ENCODE measurements around the gene INPP5B. TPM values are rescaled to one million over a fixed set of nuclear protein-coding genes. Genes with fewer than 3 reads are reported as not detected.
"Not testable (repeated sequence)": the region's sequence is repeated elsewhere in the genome, so short reads cannot be mapped to it uniquely, and the experiment has no call there.

The INPP5B gene
- polyA plus RNA-seq, result 10 to 100 TPM; 11.1 to 28.0 (median 13.6) TPM

DNA sequence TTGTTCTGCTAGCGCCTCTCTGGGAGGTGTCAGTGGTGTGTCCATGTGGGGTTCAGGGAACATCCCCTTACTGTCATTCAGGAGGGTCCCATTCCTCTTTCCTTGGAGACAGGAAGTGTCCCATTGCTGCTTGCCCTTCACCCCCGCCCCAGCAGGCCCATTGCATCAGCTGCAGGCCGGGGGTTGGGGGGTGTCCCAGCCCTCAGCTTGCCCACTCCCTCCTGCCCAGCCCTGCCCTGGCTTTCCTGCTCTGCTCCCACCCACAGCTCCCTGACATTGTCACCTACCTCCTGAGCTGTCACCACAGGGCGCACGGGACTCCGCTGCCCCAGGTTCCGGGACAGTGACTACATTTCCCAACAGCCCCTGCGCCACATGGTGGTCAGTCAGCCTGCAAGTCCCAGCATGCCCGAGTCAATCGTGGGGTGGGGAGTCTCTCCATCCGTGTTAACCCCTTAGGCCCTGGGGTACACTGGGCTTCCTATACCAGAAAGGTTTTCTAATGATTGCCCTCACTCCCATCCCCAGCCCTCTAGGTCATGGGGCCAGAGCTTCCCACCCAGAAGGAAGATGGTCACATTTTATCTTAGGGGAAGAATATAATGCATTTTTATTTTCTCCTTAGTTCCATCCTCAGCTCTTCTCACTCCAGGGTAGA is at the start of gene INPP5B:
INPP5B (minus strand) TSS at position 351 of the 658 bp plus-strand sequence. CDS start 745 bp downstream, outside the sequence.
- Mint-ChIP-seq H3K4me1 (peaks cover 26 to 30% of the 10 kb centered on the region in 2 donors), H3K9me3 (no peaks in the 10 kb centered on the region)

DNA sequence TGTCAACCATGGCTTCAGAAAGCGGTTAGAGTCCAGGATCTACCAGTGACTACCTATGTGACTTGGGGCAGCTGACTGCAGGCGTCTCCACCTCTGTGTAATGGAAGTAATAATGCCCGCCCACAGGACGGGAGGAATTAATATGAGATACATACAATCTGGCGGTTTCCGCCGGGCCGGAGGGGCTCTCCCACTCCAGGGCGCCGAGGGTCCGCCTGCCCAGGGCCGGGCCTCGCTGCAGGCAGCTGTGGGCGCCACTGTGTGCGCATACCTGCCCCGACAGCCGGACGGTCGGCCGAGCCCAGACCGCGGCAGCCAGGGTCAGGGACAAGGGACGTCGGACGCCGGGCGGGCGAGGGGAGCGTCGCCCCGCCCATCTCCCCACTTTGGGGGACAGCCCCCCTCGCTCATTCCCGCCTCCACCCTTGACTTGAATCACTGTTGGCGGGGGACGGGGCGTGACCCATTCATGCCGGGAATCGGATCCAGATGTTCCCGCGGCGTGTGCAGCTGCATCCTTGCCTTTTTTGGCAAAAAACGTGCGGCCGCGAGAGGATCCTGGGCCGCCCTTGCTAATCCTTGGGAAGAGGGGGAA is 49.0 kb upstream of the INPP5B start:
- Mint-ChIP-seq H3K27ac (peak overlapping the region in 3 of 6 donors; percentile 66 to 82 (median 67)), H3K27me3 (ENCODE audit: low read depth in 3 of 3) (peaks cover 0 to 4% (median under 1%) of the 10 kb centered on the region in 3 donors), H3K4me3 (peak overlapping the region; percentile 67 to 81 (median 70)), H3K9me3 (no peaks in the 10 kb centered on the region), H3K36me3 (peaks cover 14 to 20% (median 15%) of the 10 kb centered on the region in 3 donors), H3K4me1 (peaks cover 47 to 55% of the 10 kb centered on the region in 2 donors)
- DNase-seq, result no peak

More for the DNA sequence above, at the start of gene INPP5B:
- peaks cover 0 to 7% (median 5%) of the 10 kb centered on the region in 3 donors for H3K36me3 Mint-ChIP-seq
- H3K27me3 Mint-ChIP-seq (ENCODE audit: low read depth in 3 of 3), result no peaks in the 10 kb centered on the region
- peak; percentile 68 to 72 (median 70) for DNase-seq
- H3K4me3 Mint-ChIP-seq, result peak within 1 kb of the TSS; percentile 94 to 99 (median 96)
- peak within 1 kb of the TSS; percentile 87 to 98 (median 92) for H3K27ac Mint-ChIP-seq

DNA sequence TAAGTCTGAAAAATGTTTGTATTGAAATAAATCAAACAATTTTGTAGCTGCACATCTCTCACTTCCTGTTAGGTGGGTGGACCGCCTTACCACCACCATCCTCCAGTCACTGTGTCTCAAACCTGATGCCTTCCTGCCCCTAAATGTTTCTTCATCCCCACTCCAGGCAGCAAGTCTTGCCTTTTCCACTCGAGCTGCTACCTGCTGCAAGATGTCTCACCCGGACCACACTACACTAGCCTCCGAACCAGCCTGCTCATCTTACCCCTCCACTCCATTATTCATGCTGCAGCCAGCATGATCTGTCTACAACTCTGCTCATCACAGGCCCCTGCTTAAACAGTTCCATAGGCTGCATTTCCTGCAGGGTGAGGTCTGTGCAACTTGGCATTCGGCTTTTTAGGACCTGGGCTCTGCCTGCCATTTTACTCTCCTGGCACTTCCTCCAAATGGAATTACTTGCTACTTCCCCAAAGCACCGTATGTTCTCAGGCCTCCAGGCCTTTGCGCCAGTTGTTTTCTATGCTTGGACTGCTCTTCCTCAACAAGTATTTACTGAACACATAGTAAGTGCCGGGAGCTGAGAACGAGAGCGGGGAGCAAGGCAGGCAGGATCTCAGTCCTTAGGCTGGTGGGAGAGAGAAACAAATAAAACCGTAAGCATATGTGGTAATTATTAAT is 48.2 kb upstream of the INPP5B start:
- no peak for DNase-seq
- Mint-ChIP-seq H3K9me3 (no peaks in the 10 kb centered on the region), H3K4me3 (peak overlapping the region; percentile 67 to 81 (median 70)), H3K27ac (peak overlapping the region; percentile 82 to 96 (median 92)), H3K36me3 (peaks cover 14 to 20% (median 15%) of the 10 kb centered on the region in 3 donors), H3K27me3 (ENCODE audit: low read depth in 3 of 3) (peaks cover 2 to 6% (median 4%) of the 10 kb centered on the region in 3 donors), H3K4me1 (peaks cover 46 to 53% of the 10 kb centered on the region in 2 donors)

DNA sequence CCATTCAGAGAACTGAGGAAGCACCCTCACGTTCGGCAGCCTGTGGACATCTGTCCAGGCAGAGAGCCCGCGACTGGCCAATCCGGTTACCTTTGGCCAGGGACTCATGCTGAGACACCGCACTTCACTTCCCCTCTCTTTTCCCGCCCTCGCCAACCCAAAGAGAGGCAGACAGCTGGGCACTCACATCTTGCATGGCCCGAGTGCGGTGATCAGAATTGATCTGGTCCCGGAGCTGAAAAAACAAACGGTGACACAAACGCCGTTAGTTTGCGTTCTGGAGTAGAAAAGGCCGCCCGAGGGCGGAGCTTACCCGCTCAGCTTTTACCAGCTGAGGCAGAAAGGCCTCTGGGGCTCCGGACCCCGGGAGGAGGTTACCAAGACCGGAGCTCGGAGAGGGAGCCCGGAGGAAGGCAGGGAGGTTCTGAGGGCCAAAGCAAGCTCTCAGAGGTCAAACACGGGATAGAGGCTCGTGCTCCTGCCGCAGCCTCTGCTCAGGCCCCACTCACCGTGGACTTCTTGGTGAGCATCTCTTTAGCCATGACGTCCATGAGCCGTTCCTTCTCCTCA is 42.6 kb upstream of the INPP5B start:
- Mint-ChIP-seq H3K36me3 (peaks cover 5 to 10% (median 7%) of the 10 kb centered on the region in 3 donors), H3K9me3 (no peaks in the 10 kb centered on the region), H3K4me1 (peaks cover 30 to 46% of the 10 kb centered on the region in 2 donors), H3K27ac (peak overlapping the region; percentile 82 to 97 (median 96)), H3K27me3 (ENCODE audit: low read depth in 3 of 3) (peaks cover 5 to 7% (median 6%) of the 10 kb centered on the region in 3 donors), H3K4me3 (peak overlapping the region; percentile 93 to 99 (median 96))
- DNase-seq, result no peak

DNA sequence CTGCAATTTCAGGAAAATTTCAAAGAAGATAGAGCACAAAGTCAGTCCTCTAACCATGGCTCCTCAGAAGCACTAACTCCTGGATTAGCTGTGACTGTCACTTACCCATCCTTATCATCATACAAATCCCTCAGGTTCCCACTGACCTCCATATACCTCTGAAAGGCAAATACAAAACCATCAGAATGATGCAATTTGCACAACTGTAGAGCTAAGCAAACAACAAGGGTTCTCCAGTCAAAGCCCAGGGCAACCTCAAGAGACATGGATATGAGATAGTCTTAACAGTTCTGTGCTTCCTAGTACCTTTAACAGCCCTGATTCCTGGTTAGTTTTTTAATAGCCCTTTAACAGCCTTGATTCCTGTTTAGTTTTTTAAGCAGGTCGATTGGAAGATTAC is 40.8 kb upstream of the INPP5B start:
- Mint-ChIP-seq H3K36me3 (peaks cover 7 to 14% (median 9%) of the 10 kb centered on the region in 3 donors), H3K4me1 (peaks cover 27 to 39% of the 10 kb centered on the region in 2 donors), H3K4me3 (peak overlapping the region in 3 of 5 donors; percentile 17 to 96 (median 32)), H3K9me3 (no peaks in the 10 kb centered on the region), H3K27me3 (ENCODE audit: low read depth in 3 of 3) (peaks cover 5 to 8% (median 7%) of the 10 kb centered on the region in 3 donors), H3K27ac (no peak overlapping the region)
- no peak for DNase-seq

DNA sequence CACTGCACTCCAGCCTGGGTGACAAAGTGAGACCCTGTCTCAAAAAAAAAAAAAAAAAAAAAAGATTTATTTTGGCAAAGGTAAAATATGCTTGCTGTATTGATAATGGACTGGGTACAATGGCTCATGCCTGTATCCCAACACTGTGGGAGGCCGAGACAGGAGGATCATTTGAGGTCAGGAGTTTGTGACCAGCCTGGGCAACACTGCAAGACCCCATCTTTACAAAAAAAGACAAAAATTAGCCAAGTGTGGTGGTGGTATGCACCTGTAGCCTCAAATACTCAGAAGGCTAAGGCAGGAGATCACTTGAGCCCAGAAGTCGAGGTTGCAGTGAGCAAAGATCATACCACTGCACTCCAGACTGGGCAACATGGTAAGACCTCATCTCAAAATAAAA is 36.7 kb upstream of the INPP5B start:
- Mint-ChIP-seq H3K9me3 (no peaks in the 10 kb centered on the region), H3K4me3 (no peak overlapping the region), H3K27me3 (ENCODE audit: low read depth in 3 of 3) (peaks cover 0 to 2% (median 0%) of the 10 kb centered on the region in 3 donors), H3K4me1 (peaks cover 5 to 12% of the 10 kb centered on the region in 2 donors), H3K27ac (no peak overlapping the region), H3K36me3 (peaks cover 29 to 44% (median 31%) of the 10 kb centered on the region in 3 donors)
- no peak for DNase-seq

DNA sequence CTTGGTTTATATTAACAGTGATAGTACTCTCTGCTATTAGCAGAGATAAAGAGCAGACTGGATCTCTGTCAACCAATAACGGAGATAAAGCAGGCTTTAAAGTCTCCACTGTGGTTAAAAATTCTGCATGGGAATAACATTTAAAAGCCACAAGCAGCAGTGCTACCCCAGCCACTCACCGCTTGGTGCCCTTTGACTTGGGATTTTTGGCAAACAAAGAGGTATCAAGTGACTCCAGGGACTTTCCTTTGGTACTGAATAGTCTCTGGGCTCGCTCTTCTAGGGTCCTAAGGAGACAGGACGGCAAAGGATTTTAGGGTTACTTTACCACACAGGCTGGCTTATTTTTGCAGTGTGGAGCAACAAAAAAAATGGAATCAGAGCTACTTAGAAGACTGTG is 31.7 kb upstream of the INPP5B start:
- Mint-ChIP-seq H3K27ac (peak overlapping the region in 1 of 6 donors; percentile 7), H3K36me3 (peaks cover 39 to 60% (median 44%) of the 10 kb centered on the region in 3 donors)

DNA sequence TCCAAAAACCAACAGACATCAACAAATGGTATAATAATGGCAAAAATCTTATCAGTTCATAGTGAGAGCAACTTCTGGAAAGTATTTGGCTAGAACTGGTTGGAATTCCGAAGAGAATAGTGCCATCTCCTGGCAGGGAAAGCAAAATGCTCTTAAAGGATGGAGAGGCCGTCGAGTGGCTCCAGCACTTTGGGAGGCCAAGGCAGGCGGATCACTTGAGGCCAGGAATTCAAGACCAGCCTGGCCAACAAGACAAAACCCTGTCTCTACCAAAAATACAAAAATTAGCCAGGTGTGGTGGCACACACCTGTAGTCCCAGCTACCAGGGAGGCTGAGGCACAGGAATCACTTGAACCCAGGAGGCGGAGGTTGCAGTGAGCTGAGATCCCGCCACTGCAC is 28.2 kb upstream of the INPP5B start:
- H3K36me3 Mint-ChIP-seq, result peaks cover 35 to 69% (median 47%) of the 10 kb centered on the region in 3 donors
- peak overlapping the region in 1 of 6 donors; percentile 23 for H3K27ac Mint-ChIP-seq
- peaks cover 10 to 11% of the 10 kb centered on the region in 2 donors for H3K4me1 Mint-ChIP-seq
- peak; percentile 15 to 28 (median 21) for DNase-seq
- H3K27me3 Mint-ChIP-seq (ENCODE audit: low read depth in 3 of 3); H3K4me3 Mint-ChIP-seq; H3K9me3 Mint-ChIP-seq: not testable (repeated sequence)

More for the DNA sequence above, 31.7 kb upstream of the INPP5B start:
- H3K4me1 Mint-ChIP-seq, result no peaks in the 10 kb centered on the region
- peaks cover 0 to 2% (median 0%) of the 10 kb centered on the region in 3 donors for H3K27me3 Mint-ChIP-seq (ENCODE audit: low read depth in 3 of 3)
- no peak for DNase-seq
- no peak overlapping the region for H3K4me3 Mint-ChIP-seq
- H3K9me3 Mint-ChIP-seq, result no peaks in the 10 kb centered on the region

DNA sequence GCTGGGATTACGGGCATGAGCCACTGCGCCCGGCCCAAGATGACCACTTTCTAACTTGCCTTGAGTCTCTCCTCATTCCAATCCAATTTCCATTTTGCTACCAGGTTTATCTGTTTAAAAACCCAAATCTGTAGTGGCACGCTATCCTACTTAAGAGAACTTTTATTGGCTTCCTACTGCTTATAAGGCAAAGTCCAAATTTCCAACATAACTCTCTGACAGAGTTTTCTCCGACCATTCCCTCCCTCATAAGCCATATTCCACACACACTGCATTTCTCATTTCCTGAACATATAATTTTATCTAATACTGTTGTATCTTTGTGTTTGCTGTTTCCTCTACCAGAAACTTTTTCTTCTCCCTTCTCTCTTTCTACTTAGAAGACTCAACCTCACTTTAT is 27.7 kb upstream of the INPP5B start:
- Mint-ChIP-seq H3K4me1 (peaks cover 10 to 11% of the 10 kb centered on the region in 2 donors), H3K27ac (peak overlapping the region in 2 of 6 donors; percentile 9 to 62), H3K4me3 (no peak overlapping the region), H3K36me3 (peaks cover 39 to 69% (median 42%) of the 10 kb centered on the region in 3 donors), H3K9me3 (no peaks in the 10 kb centered on the region), H3K27me3 (ENCODE audit: low read depth in 3 of 3) (peaks cover 0 to 1% (median 0%) of the 10 kb centered on the region in 3 donors)
- no peak for DNase-seq

DNA sequence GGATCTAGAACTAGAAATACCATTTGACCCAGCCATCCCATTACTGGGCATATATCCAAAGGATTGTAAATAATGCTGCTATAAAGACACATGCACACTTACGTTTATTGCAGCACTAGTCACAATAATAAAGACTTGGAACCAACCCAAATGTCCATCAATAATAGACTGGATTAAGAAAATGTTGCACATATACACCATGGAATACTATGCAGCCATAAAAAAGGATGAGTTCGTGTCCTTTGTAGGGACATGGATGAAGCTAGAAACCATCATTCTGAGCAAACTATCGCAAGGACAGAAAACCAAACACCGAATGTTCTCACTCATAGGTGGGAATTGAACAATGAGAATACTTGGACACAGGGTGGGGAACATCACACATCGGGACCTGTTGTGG is 26.8 kb upstream of the INPP5B start:
- H3K4me3 Mint-ChIP-seq; H3K27me3 Mint-ChIP-seq (ENCODE audit: low read depth in 3 of 3); DNase-seq; H3K9me3 Mint-ChIP-seq: not testable (repeated sequence)
- Mint-ChIP-seq H3K36me3 (peaks cover 31 to 69% (median 38%) of the 10 kb centered on the region in 3 donors), H3K4me1 (peaks cover 10 to 11% of the 10 kb centered on the region in 2 donors), H3K27ac (peak overlapping the region in 2 of 6 donors; percentile 17 to 34)

DNA sequence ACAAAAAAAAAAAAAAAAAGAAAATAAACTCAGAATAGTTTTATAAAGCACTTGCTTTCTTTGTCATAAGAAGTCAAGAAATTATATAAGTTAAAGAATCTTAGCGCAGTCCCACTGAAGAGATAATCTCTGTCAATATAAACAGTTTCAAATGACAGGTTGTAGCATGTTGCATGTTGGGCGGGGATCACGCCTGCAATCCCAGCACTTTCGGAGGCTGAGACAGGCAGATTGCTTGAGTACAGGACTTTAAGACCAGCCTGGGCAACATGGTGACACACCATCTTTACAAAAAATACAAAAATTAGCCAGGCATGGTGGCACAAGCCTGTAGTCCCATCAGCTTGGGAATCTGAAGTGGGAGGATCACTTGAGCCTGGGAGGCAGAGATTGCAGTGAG is 18.4 kb upstream of the INPP5B start:
- Mint-ChIP-seq H3K27me3 (ENCODE audit: low read depth in 3 of 3) (peaks cover 0 to 2% (median 0%) of the 10 kb centered on the region in 3 donors), H3K4me1 (no peaks in the 10 kb centered on the region), H3K9me3 (no peaks in the 10 kb centered on the region), H3K4me3 (no peak overlapping the region), H3K36me3 (peaks cover 18 to 34% (median 19%) of the 10 kb centered on the region in 3 donors), H3K27ac (no peak overlapping the region)
- DNase-seq, result no peak

DNA sequence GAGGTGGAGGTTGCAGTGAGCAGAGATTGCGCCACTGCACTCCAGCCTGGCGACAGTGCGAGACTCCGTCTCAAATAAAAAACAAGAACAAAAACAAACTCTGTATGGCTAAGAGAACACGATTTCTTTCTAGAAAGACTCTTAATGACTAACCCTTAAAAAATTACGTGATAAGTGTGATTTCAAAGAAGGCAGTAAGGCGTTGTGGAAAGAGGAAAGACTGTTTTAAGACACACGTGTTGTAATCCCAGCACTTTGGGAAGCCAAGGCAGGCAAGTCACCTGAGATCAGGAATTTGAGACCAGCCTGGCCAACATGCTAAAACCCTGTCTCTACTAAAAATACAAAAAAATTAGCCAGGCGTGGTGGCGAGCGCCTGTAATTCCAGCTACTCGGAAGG is 17.3 kb upstream of the INPP5B start:
- not testable (repeated sequence) for H3K27me3 Mint-ChIP-seq (ENCODE audit: low read depth in 3 of 3); DNase-seq; H3K4me3 Mint-ChIP-seq; H3K9me3 Mint-ChIP-seq; H3K4me1 Mint-ChIP-seq
- H3K36me3 Mint-ChIP-seq, result peaks cover 18 to 29% (median 22%) of the 10 kb centered on the region in 3 donors
- peak overlapping the region in 1 of 6 donors; percentile 26 for H3K27ac Mint-ChIP-seq

DNA sequence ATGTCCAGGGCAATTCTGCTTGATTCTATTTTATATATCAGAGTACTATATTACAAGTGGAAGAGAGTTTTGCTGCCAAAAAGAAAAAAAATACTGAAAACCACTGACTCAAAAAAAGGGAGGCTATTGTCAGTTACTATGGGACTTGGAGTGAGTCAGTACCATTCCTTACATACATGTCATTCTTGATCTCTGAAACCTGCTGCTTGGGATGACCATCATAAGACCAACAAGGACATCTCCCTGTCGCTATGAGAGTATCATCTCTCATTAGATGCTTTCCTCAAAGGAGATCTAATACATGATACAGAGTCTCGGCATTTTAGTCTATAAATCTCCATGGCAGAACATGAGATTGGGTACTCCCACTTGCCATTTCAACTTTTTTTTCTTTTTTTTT is 11.8 kb upstream of the INPP5B start:
- H3K4me1 Mint-ChIP-seq, result no peaks in the 10 kb centered on the region
- H3K27ac Mint-ChIP-seq, result no peak overlapping the region
- H3K27me3 Mint-ChIP-seq (ENCODE audit: low read depth in 3 of 3), result peaks cover 0 to 2% (median 0%) of the 10 kb centered on the region in 3 donors

More for the DNA sequence above, 11.8 kb upstream of the INPP5B start:
- Mint-ChIP-seq H3K4me3 (no peak overlapping the region), H3K36me3 (peaks cover 11 to 25% (median 16%) of the 10 kb centered on the region in 3 donors), H3K9me3 (no peaks in the 10 kb centered on the region)
- no peak for DNase-seq
